Measurements from ENCODE around the gene FRS3. TPM values are rescaled to one million over a fixed set of nuclear protein-coding genes. Genes with fewer than 3 reads are reported as not detected.

Gene FRS3
- polyA plus RNA-seq, 4 donors: 1.1 to 4.2 (median 4.1) TPM

- Histone ChIP-seq H3K4me3 (ENCODE audit: low read depth in 1 of 3, low read length in 3 of 3) (peak overlapping the region in 1 of 3 donors; percentile 70), H3K27me3 (ENCODE audit: control insufficient read depth in 3 of 3, insufficient read depth in 3 of 3, low read length in 3 of 3) (no peaks in the 10 kb centered on the region), H3K9me3 (ENCODE audit: control insufficient read depth in 2 of 2, insufficient read depth in 1 of 2, low read depth in 1 of 2, low read length in 1 of 2) (no peaks in the 10 kb centered on the region), H3K4me1 (ENCODE audit: control insufficient read depth in 3 of 3, insufficient read depth in 2 of 3, low read depth in 1 of 3, low read length in 2 of 3) (peaks cover 4 to 95% (median 7%) of the 10 kb centered on the region in 3 donors), H3K36me3 (ENCODE audit: control insufficient read depth in 3 of 3, insufficient read depth in 2 of 3, low read depth in 1 of 3, low read length in 3 of 3) (peaks cover 0 to 77% (median 0%) of the 10 kb centered on the region in 3 donors), H3K27ac (ENCODE audit: low read depth in 1 of 3, low read length in 2 of 3) (peak overlapping the region in 1 of 3 donors; percentile 95)
- 27 to 62% (median 45%) methylated on average over 18 to 19 of the region's 19 CpGs for WGBS, 3 donors
- no peak for FAIRE-seq
- DNase-seq: peak; percentile 26 to 86
These were observed 51.4 kb downstream of the FRS3 start for GRCh38 chr6:41728073-41728936.

- Histone ChIP-seq H3K27ac (ENCODE audit: low read depth in 1 of 3, low read length in 2 of 3) (peak overlapping the region in 1 of 3 donors; percentile 95), H3K36me3 (ENCODE audit: control insufficient read depth in 3 of 3, insufficient read depth in 2 of 3, low read depth in 1 of 3, low read length in 3 of 3) (peaks cover 0 to 81% (median 0%) of the 10 kb centered on the region in 3 donors), H3K4me1 (ENCODE audit: control insufficient read depth in 3 of 3, insufficient read depth in 2 of 3, low read depth in 1 of 3, low read length in 2 of 3) (peaks cover 4 to 96% (median 7%) of the 10 kb centered on the region in 3 donors), H3K27me3 (ENCODE audit: control insufficient read depth in 3 of 3, insufficient read depth in 3 of 3, low read length in 3 of 3) (no peaks in the 10 kb centered on the region), H3K4me3 (ENCODE audit: low read depth in 1 of 3, low read length in 3 of 3) (no peak overlapping the region), H3K9me3 (ENCODE audit: control insufficient read depth in 2 of 2, insufficient read depth in 1 of 2, low read depth in 1 of 2, low read length in 1 of 2) (no peaks in the 10 kb centered on the region)
- no peak for DNase-seq
- 79 to 89% (median 83%) methylated on average over 3 of the region's 3 CpGs for WGBS, 3 donors
- FAIRE-seq: no peak
These were observed 52.0 kb downstream of the FRS3 start for GRCh38 chr6:41727705-41728072.

- H3K4me1 ChIP-seq (ENCODE audit: control insufficient read depth in 3 of 3, insufficient read depth in 2 of 3, low read depth in 1 of 3, low read length in 2 of 3): peaks cover 4 to 95% (median 7%) of the 10 kb centered on the region in 3 donors
- no peak for FAIRE-seq
- no peaks in the 10 kb centered on the region for H3K9me3 ChIP-seq (ENCODE audit: control insufficient read depth in 2 of 2, insufficient read depth in 1 of 2, low read depth in 1 of 2, low read length in 1 of 2)
- H3K4me3 ChIP-seq (ENCODE audit: low read depth in 1 of 3, low read length in 3 of 3): no peak overlapping the region
- 76 to 79% (median 79%) methylated on average over 7 of the region's 7 CpGs for WGBS, 3 donors
- no peaks in the 10 kb centered on the region for H3K27me3 ChIP-seq (ENCODE audit: control insufficient read depth in 3 of 3, insufficient read depth in 3 of 3, low read length in 3 of 3)
- peak overlapping the region in 1 of 3 donors; percentile 95 for H3K27ac ChIP-seq (ENCODE audit: low read depth in 1 of 3, low read length in 2 of 3)
- peaks cover 0 to 85% (median 0%) of the 10 kb centered on the region in 3 donors for H3K36me3 ChIP-seq (ENCODE audit: control insufficient read depth in 3 of 3, insufficient read depth in 2 of 3, low read depth in 1 of 3, low read length in 3 of 3)
- no peak for DNase-seq
These were observed 52.8 kb downstream of the FRS3 start for GRCh38 chr6:41726876-41727275.

- 54 to 66% (median 54%) methylated on average over 13 of the region's 13 CpGs for WGBS, 3 donors
- H3K4me1 ChIP-seq (ENCODE audit: control insufficient read depth in 3 of 3, insufficient read depth in 2 of 3, low read depth in 1 of 3, low read length in 2 of 3): peaks cover 4 to 93% (median 7%) of the 10 kb centered on the region in 3 donors
- H3K27ac ChIP-seq (ENCODE audit: low read depth in 1 of 3, low read length in 2 of 3): peak overlapping the region in 2 of 3 donors; percentile 36 to 84
- H3K27me3 ChIP-seq (ENCODE audit: control insufficient read depth in 3 of 3, insufficient read depth in 3 of 3, low read length in 3 of 3): no peaks in the 10 kb centered on the region
- DNase-seq (no peak), FAIRE-seq (no peak)
- peaks cover 0 to 83% (median 0%) of the 10 kb centered on the region in 3 donors for H3K36me3 ChIP-seq (ENCODE audit: control insufficient read depth in 3 of 3, insufficient read depth in 2 of 3, low read depth in 1 of 3, low read length in 3 of 3)
- H3K4me3 ChIP-seq (ENCODE audit: low read depth in 1 of 3, low read length in 3 of 3): peak overlapping the region in 1 of 3 donors; percentile 50
- no peaks in the 10 kb centered on the region for H3K9me3 ChIP-seq (ENCODE audit: control insufficient read depth in 2 of 2, insufficient read depth in 1 of 2, low read depth in 1 of 2, low read length in 1 of 2)
These were observed 54.9 kb downstream of the FRS3 start for GRCh38 chr6:41724586-41725501.

- DNase-seq (no peak), FAIRE-seq (no peak)
- Histone ChIP-seq H3K4me1 (ENCODE audit: control insufficient read depth in 3 of 3, insufficient read depth in 2 of 3, low read depth in 1 of 3, low read length in 2 of 3) (peaks cover 4 to 93% (median 7%) of the 10 kb centered on the region in 3 donors), H3K27me3 (ENCODE audit: control insufficient read depth in 3 of 3, insufficient read depth in 3 of 3, low read length in 3 of 3) (no peaks in the 10 kb centered on the region), H3K27ac (ENCODE audit: low read depth in 1 of 3, low read length in 2 of 3) (peak overlapping the region in 2 of 3 donors; percentile 36 to 84), H3K36me3 (ENCODE audit: control insufficient read depth in 3 of 3, insufficient read depth in 2 of 3, low read depth in 1 of 3, low read length in 3 of 3) (peaks cover 0 to 81% (median 0%) of the 10 kb centered on the region in 3 donors), H3K9me3 (ENCODE audit: control insufficient read depth in 2 of 2, insufficient read depth in 1 of 2, low read depth in 1 of 2, low read length in 1 of 2) (no peaks in the 10 kb centered on the region), H3K4me3 (ENCODE audit: low read depth in 1 of 3, low read length in 3 of 3) (peak overlapping the region in 1 of 3 donors; percentile 50)
- 61 to 82% (median 67%) methylated on average over 7 of the region's 7 CpGs for WGBS, 3 donors
These were observed 55.5 kb downstream of the FRS3 start for GRCh38 chr6:41724228-41724580.

GRCh38 chr6:41723530-41724227 is 56.0 kb downstream of the FRS3 start:
- peak in 1 of 2 donors; percentile 90 for DNase-seq
- Histone ChIP-seq H3K4me3 (ENCODE audit: low read depth in 1 of 3, low read length in 3 of 3) (peak overlapping the region in 1 of 3 donors; percentile 50), H3K9me3 (ENCODE audit: control insufficient read depth in 2 of 2, insufficient read depth in 1 of 2, low read depth in 1 of 2, low read length in 1 of 2) (no peaks in the 10 kb centered on the region), H3K4me1 (ENCODE audit: control insufficient read depth in 3 of 3, insufficient read depth in 2 of 3, low read depth in 1 of 3, low read length in 2 of 3) (peaks cover under 1 to 93% (median 7%) of the 10 kb centered on the region in 3 donors), H3K27me3 (ENCODE audit: control insufficient read depth in 3 of 3, insufficient read depth in 3 of 3, low read length in 3 of 3) (no peaks in the 10 kb centered on the region), H3K27ac (ENCODE audit: low read depth in 1 of 3, low read length in 2 of 3) (peak overlapping the region in 2 of 3 donors; percentile 61 to 84), H3K36me3 (ENCODE audit: control insufficient read depth in 3 of 3, insufficient read depth in 2 of 3, low read depth in 1 of 3, low read length in 3 of 3) (peaks cover 0 to 81% (median 0%) of the 10 kb centered on the region in 3 donors)
- WGBS, 3 donors: 56 to 88% (median 84%) methylated on average over 19 to 21 of the region's 21 CpGs
- no peak for FAIRE-seq

GRCh38 chr6:41722969-41723529 is 56.7 kb downstream of the FRS3 start:
- H3K4me1 ChIP-seq (ENCODE audit: control insufficient read depth in 3 of 3, insufficient read depth in 2 of 3, low read depth in 1 of 3, low read length in 2 of 3): peaks cover 0 to 93% (median 7%) of the 10 kb centered on the region in 3 donors
- DNase-seq (no peak), FAIRE-seq (no peak)
- H3K36me3 ChIP-seq (ENCODE audit: control insufficient read depth in 3 of 3, insufficient read depth in 2 of 3, low read depth in 1 of 3, low read length in 3 of 3): peaks cover 0 to 79% (median 0%) of the 10 kb centered on the region in 3 donors
- no peaks in the 10 kb centered on the region for H3K9me3 ChIP-seq (ENCODE audit: control insufficient read depth in 2 of 2, insufficient read depth in 1 of 2, low read depth in 1 of 2, low read length in 1 of 2)
- H3K4me3 ChIP-seq (ENCODE audit: low read depth in 1 of 3, low read length in 3 of 3): peak overlapping the region in 1 of 3 donors; percentile 50
- peak overlapping the region in 2 of 3 donors; percentile 2 to 84 for H3K27ac ChIP-seq (ENCODE audit: low read depth in 1 of 3, low read length in 2 of 3)
- 55 to 79% (median 75%) methylated on average over 8 of the region's 8 CpGs for WGBS, 3 donors
- no peaks in the 10 kb centered on the region for H3K27me3 ChIP-seq (ENCODE audit: control insufficient read depth in 3 of 3, insufficient read depth in 3 of 3, low read length in 3 of 3)
